IMR-90 (cell line): Measurements from ENCODE around the gene CD276.

Experiments
- CEBPB ChIP-seq: IDR thresholded peaks from 2 replicates; pipeline ENCODE4 v1.6.1; 2012; ENCODE audit warnings: low read depth, low read length, improper control_type of control experiment
- MAFK ChIP-seq: IDR thresholded peaks from 2 replicates; pipeline ENCODE4 v1.6.1; 2012; ENCODE audit warnings: low read depth, low read length, improper control_type of control experiment
- MAZ ChIP-seq: IDR thresholded peaks from 2 replicates; pipeline ENCODE4 v1.6.1; 2012; ENCODE audit warnings: low read depth, mild to moderate bottlenecking, low read length, improper control_type of control experiment, moderate library complexity, borderline replicate concordance
- MXI1 ChIP-seq: IDR thresholded peaks from 2 replicates; pipeline ENCODE4 v1.6.1; 2012; ENCODE audit warnings: low read depth, mild to moderate bottlenecking, low read length, moderate library complexity, borderline replicate concordance
- NFE2L2 ChIP-seq: fragments of 150-350 bp; IDR thresholded peaks from 2 replicates; pipeline ENCODE4 v1.6.1; 2016; ENCODE audit warnings: low read depth, mild to moderate bottlenecking, low read length
- POLR2A ChIP-seq: IDR thresholded peaks from 2 replicates; pipeline ENCODE4 v1.6.1; 2012; ENCODE audit warnings: mild to moderate bottlenecking, low read depth, low read length
- RAD21 ChIP-seq: IDR thresholded peaks from 2 replicates; pipeline ENCODE4 v1.6.1; 2012; ENCODE audit warnings: low read length, improper control_type of control experiment
- RFX5 ChIP-seq: IDR thresholded peaks from 2 replicates; pipeline ENCODE4 v1.8.0; 2012; ENCODE audit warnings: low read depth, mild to moderate bottlenecking, low read length, moderate library complexity
- SMC3 ChIP-seq: fragments of 150-350 bp; IDR thresholded peaks from 2 replicates; pipeline ENCODE4 v1.6.1; 2016; ENCODE audit warnings: low read depth, mild to moderate bottlenecking, antibody characterized with exemption, low read length, moderate library complexity
- TF ChIP-seq, protein P1 (sequence below): conservative IDR thresholded peaks from 2 replicates; pipeline ENCODE4 v1.5.1; 2012; ENCODE audit warnings: mild to moderate bottlenecking, low read depth, low read length, improper control_type of control experiment
- TF ChIP-seq, protein P2 (sequence below): fragments of 150-350 bp; IDR thresholded peaks from 2 replicates; pipeline ENCODE4 v1.6.1; 2016; ENCODE audit warnings: low read depth, mild to moderate bottlenecking, low read length, moderate library complexity, borderline replicate concordance
- TF ChIP-seq, protein P3 (sequence below): fragments of 150-350 bp; IDR thresholded peaks from 2 replicates; pipeline ENCODE4 v1.6.1; 2017; ENCODE audit warnings: mild to moderate bottlenecking, antibody characterized with exemption, low read length, low read depth

DNA sequence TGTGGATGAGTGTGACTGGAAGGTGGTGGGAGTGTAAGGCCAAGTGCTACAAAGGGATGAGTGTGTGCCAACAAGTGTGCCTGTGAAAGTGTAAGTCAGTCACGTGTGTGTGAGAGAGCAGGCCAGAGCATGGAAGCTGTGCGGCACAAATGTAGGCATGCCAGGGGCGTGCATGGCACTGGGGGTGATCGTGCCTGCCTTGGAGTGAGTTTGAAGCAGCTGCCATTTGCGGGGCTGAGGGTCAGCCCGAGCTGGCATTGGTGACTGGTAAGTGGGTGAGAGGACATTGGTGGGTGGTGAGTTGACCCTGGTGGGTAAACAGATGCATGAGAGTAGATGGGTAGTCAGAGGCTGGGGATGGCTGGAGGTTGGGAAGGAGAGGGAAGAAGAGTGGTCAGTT lies 24.5 kb downstream of the CD276 start:
- TF ChIP-seq, protein P1, sequence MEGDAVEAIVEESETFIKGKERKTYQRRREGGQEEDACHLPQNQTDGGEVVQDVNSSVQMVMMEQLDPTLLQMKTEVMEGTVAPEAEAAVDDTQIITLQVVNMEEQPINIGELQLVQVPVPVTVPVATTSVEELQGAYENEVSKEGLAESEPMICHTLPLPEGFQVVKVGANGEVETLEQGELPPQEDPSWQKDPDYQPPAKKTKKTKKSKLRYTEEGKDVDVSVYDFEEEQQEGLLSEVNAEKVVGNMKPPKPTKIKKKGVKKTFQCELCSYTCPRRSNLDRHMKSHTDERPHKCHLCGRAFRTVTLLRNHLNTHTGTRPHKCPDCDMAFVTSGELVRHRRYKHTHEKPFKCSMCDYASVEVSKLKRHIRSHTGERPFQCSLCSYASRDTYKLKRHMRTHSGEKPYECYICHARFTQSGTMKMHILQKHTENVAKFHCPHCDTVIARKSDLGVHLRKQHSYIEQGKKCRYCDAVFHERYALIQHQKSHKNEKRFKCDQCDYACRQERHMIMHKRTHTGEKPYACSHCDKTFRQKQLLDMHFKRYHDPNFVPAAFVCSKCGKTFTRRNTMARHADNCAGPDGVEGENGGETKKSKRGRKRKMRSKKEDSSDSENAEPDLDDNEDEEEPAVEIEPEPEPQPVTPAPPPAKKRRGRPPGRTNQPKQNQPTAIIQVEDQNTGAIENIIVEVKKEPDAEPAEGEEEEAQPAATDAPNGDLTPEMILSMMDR, result no peak
- TF ChIP-seq POLR2A, result no peak
- no peak for TF ChIP-seq MAZ
- TF ChIP-seq, protein P2, sequence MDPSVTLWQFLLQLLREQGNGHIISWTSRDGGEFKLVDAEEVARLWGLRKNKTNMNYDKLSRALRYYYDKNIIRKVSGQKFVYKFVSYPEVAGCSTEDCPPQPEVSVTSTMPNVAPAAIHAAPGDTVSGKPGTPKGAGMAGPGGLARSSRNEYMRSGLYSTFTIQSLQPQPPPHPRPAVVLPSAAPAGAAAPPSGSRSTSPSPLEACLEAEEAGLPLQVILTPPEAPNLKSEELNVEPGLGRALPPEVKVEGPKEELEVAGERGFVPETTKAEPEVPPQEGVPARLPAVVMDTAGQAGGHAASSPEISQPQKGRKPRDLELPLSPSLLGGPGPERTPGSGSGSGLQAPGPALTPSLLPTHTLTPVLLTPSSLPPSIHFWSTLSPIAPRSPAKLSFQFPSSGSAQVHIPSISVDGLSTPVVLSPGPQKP, result no peak
- TF ChIP-seq RAD21, result no peak
- no peak for TF ChIP-seq MXI1
- TF ChIP-seq MAFK, result no peak
- TF ChIP-seq NFE2L2, result no peak
- no peak for TF ChIP-seq RFX5
- TF ChIP-seq SMC3, result no peak
- TF ChIP-seq, protein P3, sequence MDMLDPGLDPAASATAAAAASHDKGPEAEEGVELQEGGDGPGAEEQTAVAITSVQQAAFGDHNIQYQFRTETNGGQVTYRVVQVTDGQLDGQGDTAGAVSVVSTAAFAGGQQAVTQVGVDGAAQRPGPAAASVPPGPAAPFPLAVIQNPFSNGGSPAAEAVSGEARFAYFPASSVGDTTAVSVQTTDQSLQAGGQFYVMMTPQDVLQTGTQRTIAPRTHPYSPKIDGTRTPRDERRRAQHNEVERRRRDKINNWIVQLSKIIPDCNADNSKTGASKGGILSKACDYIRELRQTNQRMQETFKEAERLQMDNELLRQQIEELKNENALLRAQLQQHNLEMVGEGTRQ, result no peak
- TF ChIP-seq CEBPB, result no peak
